Neural cell (in vitro differentiated cells): ENCODE results near the gene INPP4B. TPM values are rescaled to one million over a fixed set of nuclear protein-coding genes. Genes with fewer than 3 reads are reported as not detected.

Experiments
- H2AFZ ChIP-seq: fragments of 200-600, 300-800 bp; sonication (generic), shearing (Covaris generic); 2 replicates; pipeline ENCODE4 v1.6.0; 2014; ENCODE audit warnings: low read depth, mild to moderate bottlenecking, antibody characterized with exemption, low read length, moderate library complexity
- H3F3A ChIP-seq: fragments of 200-600 bp; shearing (Covaris generic); 2 replicates; pipeline ENCODE4 v1.6.1; 2016; ENCODE audit warnings: mild to moderate bottlenecking, moderate library complexity, mixed read lengths, antibody characterized with exemption, low read length; ENCODE audit not compliant: insufficient read depth, poor library complexity, severe bottlenecking
- H3K27ac ChIP-seq: fragments of 200-600, 300-800 bp; sonication (generic), shearing (Covaris generic); 2 replicates; pipeline ENCODE4 v1.5.1; 2014; ENCODE audit warnings: mild to moderate bottlenecking, low read length, moderate library complexity
- H3K27me3 ChIP-seq: fragments of 300-800, 200-600 bp; sonication (generic), shearing (Covaris generic); 2 replicates; pipeline ENCODE4 v1.6.0; 2014; ENCODE audit warnings: mild to moderate bottlenecking, low read depth, low read length, moderate library complexity; ENCODE audit not compliant: insufficient read depth
- H3K36me3 ChIP-seq: fragments of 300-800, 200-600 bp; sonication (generic), shearing (Covaris generic); 2 replicates; pipeline ENCODE4 v1.5.1; 2014; ENCODE audit warnings: mild to moderate bottlenecking, antibody characterized with exemption, low read length, moderate library complexity; ENCODE audit not compliant: insufficient read depth
- H3K4me2 ChIP-seq: fragments of 300-800, 200-600 bp; sonication (generic), shearing (Covaris generic); 2 replicates; pipeline ENCODE4 v1.6.0; 2014; ENCODE audit warnings: mild to moderate bottlenecking, low read length
- H3K4me3 ChIP-seq: fragments of 300-800, 200-600 bp; sonication (generic), shearing (Covaris generic); 2 replicates; pipeline ENCODE4 v1.5.1; 2014; ENCODE audit warnings: mild to moderate bottlenecking, low read length, moderate library complexity
- H3K79me2 ChIP-seq: fragments of 200-600 bp; shearing (Covaris generic); replicated peaks from 2 replicates; pipeline ENCODE4 v1.6.0; 2014; ENCODE audit warnings: mild to moderate bottlenecking, low read length, moderate library complexity; ENCODE audit not compliant: insufficient read depth
- H3K9ac ChIP-seq: fragments of 300-800, 200-600 bp; sonication (generic), shearing (Covaris generic); 2 replicates; pipeline ENCODE4 v1.6.1; 2016; ENCODE audit warnings: mild to moderate bottlenecking, low read length, mixed read lengths
- H3K9me2 ChIP-seq: fragments of 200-600 bp; shearing (Covaris generic); 2 replicates; pipeline ENCODE4 v1.6.1; 2016; ENCODE audit warnings: mild to moderate bottlenecking, low read length, mixed read lengths; ENCODE audit not compliant: insufficient read depth
- H3K9me3 ChIP-seq: fragments of 200-600, 300-800 bp; sonication (generic), shearing (Covaris generic); 2 replicates; pipeline ENCODE4 v1.6.1; 2016; ENCODE audit warnings: mild to moderate bottlenecking, mixed run types, low read length, moderate library complexity, mixed read lengths
- H4K20me1 ChIP-seq: fragments of 200-600 bp; shearing (Covaris generic); 2 replicates; pipeline ENCODE4 v1.6.1; 2016; ENCODE audit warnings: mild to moderate bottlenecking, mixed run types; ENCODE audit not compliant: insufficient read depth
- EP300 ChIP-seq: fragments of 450-650 bp; conservative IDR thresholded peaks from 2 replicates; pipeline ENCODE4 v1.6.1; 2014; ENCODE audit warnings: antibody characterized with exemption, mild to moderate bottlenecking, moderate library complexity; ENCODE audit not compliant: poor library complexity, severe bottlenecking
- EZH2 ChIP-seq: fragments of 200-600, 300-800 bp; shearing (Covaris generic), sonication (generic); IDR thresholded peaks from 2 replicates; pipeline ENCODE4 v1.6.1; 2014; ENCODE audit warnings: antibody characterized with exemption, low read length, borderline replicate concordance, mild to moderate bottlenecking; ENCODE audit not compliant: insufficient read depth, poor library complexity, severe bottlenecking
- MXI1 ChIP-seq: fragments of 450-650 bp; conservative IDR thresholded peaks from 2 replicates; pipeline ENCODE4 v1.6.1; 2014; ENCODE audit warnings: antibody characterized with exemption, mild to moderate bottlenecking; ENCODE audit not compliant: poor library complexity, severe bottlenecking
- POLR2AphosphoS5 ChIP-seq: IDR thresholded peaks from 2 replicates; pipeline ENCODE4 v1.6.1; 2012
- RAD21 ChIP-seq: fragments of 450-650 bp; conservative IDR thresholded peaks from 2 replicates; pipeline ENCODE4 v1.6.1; 2014; ENCODE audit warnings: antibody characterized with exemption, mild to moderate bottlenecking, moderate library complexity
- REST ChIP-seq: IDR thresholded peaks from 2 replicates; pipeline ENCODE4 v1.6.1; 2012; ENCODE audit warnings: borderline replicate concordance
- SMC3 ChIP-seq: fragments of 450-650 bp; conservative IDR thresholded peaks from 2 replicates; pipeline ENCODE4 v1.6.1; 2014; ENCODE audit warnings: antibody characterized with exemption, mild to moderate bottlenecking, moderate library complexity; ENCODE audit not compliant: poor library complexity
- TAF1 ChIP-seq: IDR thresholded peaks from 2 replicates; pipeline ENCODE4 v1.6.1; 2012; ENCODE audit warnings: low read depth
- polyA plus RNA-seq: library from polyadenylated mRNA; depleted of rRNA; stranded (reverse); fragments of >200 nt; gene quantifications from 2 replicates; pipeline ENCODE4 v1.2.3, GENCODE V29; 2014
- TF ChIP-seq, protein P1 (sequence below): fragments of 450-650 bp; IDR thresholded peaks from 2 replicates; pipeline ENCODE4 v1.5.1; 2014; ENCODE audit warnings: antibody characterized with exemption, mild to moderate bottlenecking, moderate library complexity; ENCODE audit not compliant: poor library complexity, severe bottlenecking

Gene INPP4B
- polyA plus RNA-seq, 1 donor from 2014 or later: 0.30 TPM

DNA sequence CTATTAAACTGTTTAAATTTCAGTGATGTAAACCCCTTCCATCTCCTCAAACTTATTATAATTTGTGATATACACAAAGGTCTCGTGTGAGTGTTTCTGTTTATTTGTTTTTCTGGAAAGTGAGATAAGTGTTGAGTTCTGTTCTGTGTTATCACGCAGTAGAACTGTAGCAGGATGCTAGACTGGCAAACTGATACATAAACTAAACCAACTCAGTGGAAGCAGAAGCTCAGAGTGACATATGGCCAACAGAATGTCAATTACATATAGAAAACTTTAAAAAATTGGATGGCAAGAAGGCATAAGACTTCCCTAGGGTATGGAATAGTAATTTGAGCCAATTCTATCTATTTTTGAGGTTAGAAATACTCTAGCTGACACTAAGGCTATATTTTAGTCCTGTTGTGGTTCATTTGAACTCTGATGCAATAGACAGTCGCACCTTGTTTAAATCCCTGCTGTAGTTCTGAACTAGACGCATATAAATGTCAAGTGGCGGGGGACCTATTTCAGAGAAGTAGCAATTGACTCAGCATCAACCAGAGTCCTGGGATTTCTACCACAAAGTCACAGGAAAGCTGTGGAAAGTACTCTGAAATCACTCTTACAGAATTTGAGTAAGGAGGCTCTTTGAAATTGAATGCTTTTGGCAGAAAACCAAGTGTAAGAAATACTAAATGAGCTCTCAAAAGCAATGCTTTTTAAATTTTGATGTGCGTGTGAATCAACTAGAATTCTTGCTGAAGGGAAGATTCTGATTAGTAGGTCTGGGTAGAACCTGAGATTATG, 294.4 kb downstream of the INPP4B start:
- no peaks in the 10 kb centered on the region for H4K20me1 ChIP-seq
- H3K9me2 ChIP-seq: no peaks in the 10 kb centered on the region
- H3K27me3 ChIP-seq: no peaks in the 10 kb centered on the region
- no peak overlapping the region for H3K4me2 ChIP-seq
- no peak overlapping the region for H2AFZ ChIP-seq
- H3F3A ChIP-seq: no peaks in the 10 kb centered on the region
- no peak overlapping the region for H3K27ac ChIP-seq
- H3K9me3 ChIP-seq: no peaks in the 10 kb centered on the region
- H3K36me3 ChIP-seq: no peaks in the 10 kb centered on the region
- TF ChIP-seq SMC3: no peak
- no peak for TF ChIP-seq EP300
- TF ChIP-seq, protein P1, sequence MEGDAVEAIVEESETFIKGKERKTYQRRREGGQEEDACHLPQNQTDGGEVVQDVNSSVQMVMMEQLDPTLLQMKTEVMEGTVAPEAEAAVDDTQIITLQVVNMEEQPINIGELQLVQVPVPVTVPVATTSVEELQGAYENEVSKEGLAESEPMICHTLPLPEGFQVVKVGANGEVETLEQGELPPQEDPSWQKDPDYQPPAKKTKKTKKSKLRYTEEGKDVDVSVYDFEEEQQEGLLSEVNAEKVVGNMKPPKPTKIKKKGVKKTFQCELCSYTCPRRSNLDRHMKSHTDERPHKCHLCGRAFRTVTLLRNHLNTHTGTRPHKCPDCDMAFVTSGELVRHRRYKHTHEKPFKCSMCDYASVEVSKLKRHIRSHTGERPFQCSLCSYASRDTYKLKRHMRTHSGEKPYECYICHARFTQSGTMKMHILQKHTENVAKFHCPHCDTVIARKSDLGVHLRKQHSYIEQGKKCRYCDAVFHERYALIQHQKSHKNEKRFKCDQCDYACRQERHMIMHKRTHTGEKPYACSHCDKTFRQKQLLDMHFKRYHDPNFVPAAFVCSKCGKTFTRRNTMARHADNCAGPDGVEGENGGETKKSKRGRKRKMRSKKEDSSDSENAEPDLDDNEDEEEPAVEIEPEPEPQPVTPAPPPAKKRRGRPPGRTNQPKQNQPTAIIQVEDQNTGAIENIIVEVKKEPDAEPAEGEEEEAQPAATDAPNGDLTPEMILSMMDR: no peak
- TF ChIP-seq TAF1: no peak
- TF ChIP-seq EZH2: no peak
- TF ChIP-seq MXI1: no peak
- TF ChIP-seq POLR2AphosphoS5: no peak
- no peak for TF ChIP-seq RAD21
- TF ChIP-seq REST: no peak
- H3K4me3 ChIP-seq: no peak overlapping the region
- no peaks in the 10 kb centered on the region for H3K79me2 ChIP-seq
- no peak overlapping the region for H3K9ac ChIP-seq

DNA sequence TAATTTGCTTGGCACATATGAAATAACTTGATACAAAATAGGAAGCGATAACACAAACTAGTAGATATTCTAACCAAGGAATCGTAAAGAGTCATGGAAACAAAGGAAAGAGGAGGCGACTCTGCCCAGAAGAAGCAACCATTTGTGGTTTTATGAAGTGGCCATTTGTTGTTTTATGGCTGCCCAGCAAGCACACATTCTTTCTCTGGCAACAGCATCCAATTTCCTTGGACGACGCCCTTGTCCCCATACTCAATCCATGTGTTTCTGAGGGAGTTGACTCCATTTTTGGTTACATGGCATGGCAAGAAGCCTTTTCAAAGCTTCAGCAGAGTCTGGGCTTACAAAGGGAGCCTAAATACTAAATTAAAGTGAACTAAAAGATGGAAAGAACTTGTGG, 295.1 kb downstream of the INPP4B start:
- H3K27me3 ChIP-seq: no peaks in the 10 kb centered on the region
- no peaks in the 10 kb centered on the region for H3K9me3 ChIP-seq
- no peak overlapping the region for H3K27ac ChIP-seq
- TF ChIP-seq REST (no peak), MXI1 (no peak), EP300 (no peak), POLR2AphosphoS5 (no peak), RAD21 (no peak), TAF1 (no peak), EZH2 (no peak), SMC3 (no peak)
- TF ChIP-seq, protein P1: no peak
- no peak overlapping the region for H3K4me3 ChIP-seq
- no peak overlapping the region for H3K9ac ChIP-seq
- no peaks in the 10 kb centered on the region for H4K20me1 ChIP-seq
- H2AFZ ChIP-seq: no peak overlapping the region
- H3K9me2 ChIP-seq: no peaks in the 10 kb centered on the region
- no peaks in the 10 kb centered on the region for H3F3A ChIP-seq
- H3K36me3 ChIP-seq: no peaks in the 10 kb centered on the region
- no peaks in the 10 kb centered on the region for H3K79me2 ChIP-seq
- H3K4me2 ChIP-seq: no peak overlapping the region
